A673 (cell line): Measurements from ENCODE around the gene ALKBH8. TPM values are rescaled to one million over a fixed set of nuclear protein-coding genes. Genes with fewer than 3 reads are reported as not detected.

Experiments used
- BruUV-seq: library from RNA; stranded (reverse); fragments of 400-500 nt; replicated peaks from 2 replicates; lab custom pipeline; 2021; lab: Mats Ljungman, UMichigan
- CTCF ChIA-PET: fragments of 300-600 bp; sonication (Branson Sonifier 250); formaldehyde crosslinking; loops from one replicate; lab custom pipeline; 2022; ENCODE audit warnings: antibody characterized with exemption; lab: Charles Lee
- POLR2A ChIA-PET: fragments of 300-600 bp; sonication (Branson Sonifier 250); formaldehyde crosslinking; loops from one replicate; lab custom pipeline; 2022; ENCODE audit warnings: antibody characterized with exemption; ENCODE audit not compliant: low non-redundant PET; lab: Charles Lee
- DNase-seq: peaks from one replicate; pipeline ENCODE4 v3.0.0-alpha.2; 2015; ENCODE audit warnings: low spot score
- H3K27ac ChIP-seq: fragments of 200-600 bp; sonication (generic); 2 replicates; pipeline ENCODE4 v1.5.1; 2016; ENCODE audit warnings: mixed run types, low read depth, mild to moderate bottlenecking, mixed read lengths, antibody characterized with exemption, low read length; ENCODE audit not compliant: poor library complexity, severe bottlenecking
- H3K27me3 ChIP-seq: fragments of 200-600 bp; sonication (generic); replicated peaks from 2 replicates; pipeline ENCODE4 v1.6.1; 2017; ENCODE audit warnings: mixed run types, low read depth, mild to moderate bottlenecking, mixed read lengths, antibody characterized with exemption, low read length; ENCODE audit not compliant: insufficient read depth, poor library complexity
- H3K36me3 ChIP-seq: fragments of 200-600 bp; sonication (generic); 2 replicates; pipeline ENCODE4 v1.6.1; 2016; ENCODE audit warnings: mixed run types, mild to moderate bottlenecking, mixed read lengths, antibody characterized with exemption, low read length; ENCODE audit not compliant: insufficient read depth, poor library complexity, severe bottlenecking
- H3K4me1 ChIP-seq: fragments of 200-600 bp; sonication (generic); 2 replicates; pipeline ENCODE4 v1.6.1; 2017; ENCODE audit warnings: mixed run types, mild to moderate bottlenecking, mixed read lengths, antibody characterized with exemption, low read length; ENCODE audit not compliant: insufficient read depth, poor library complexity, severe bottlenecking
- H3K4me3 ChIP-seq: fragments of 200-600 bp; sonication (generic); 2 replicates; pipeline ENCODE4 v1.5.1; 2016; ENCODE audit warnings: low read depth, mixed run types, mild to moderate bottlenecking, mixed read lengths, low read length; ENCODE audit not compliant: poor library complexity, severe bottlenecking
- H3K9me3 ChIP-seq: fragments of 200-600 bp; sonication (generic); 2 replicates; pipeline ENCODE4 v1.6.1; 2016; ENCODE audit warnings: mixed run types, low read depth, mild to moderate bottlenecking, mixed read lengths, antibody characterized with exemption, low read length; ENCODE audit not compliant: poor library complexity, severe bottlenecking
- EZH2 ChIP-seq: fragments of 200-600 bp; sonication (generic); IDR thresholded peaks from 2 replicates; pipeline ENCODE4 v1.6.1; 2017; ENCODE audit warnings: borderline replicate concordance, low read depth, mild to moderate bottlenecking, mixed read lengths, antibody characterized with exemption, low read length; ENCODE audit not compliant: poor library complexity, severe bottlenecking
- intact Hi-C: fragments of 100-400 bp; cut with micrococcal nuclease; formaldehyde crosslinking; loops from one replicate; pipeline ENCODE4 v1.10.0; 2022; ENCODE audit not compliant: unreplicated experiment
- total RNA-seq: library from RNA; stranded (reverse); gene quantifications from 2 replicates; pipeline ENCODE4 v1.2.3, GENCODE V29; 2021
- TF ChIP-seq, protein P1 (sequence below): fragments of 300-800, 200-600 bp; sonication (generic); conservative IDR thresholded peaks from 2 replicates; pipeline ENCODE4 v1.5.1; 2017; ENCODE audit warnings: low read depth, mild to moderate bottlenecking, antibody characterized with exemption, low read length, moderate library complexity, mixed read lengths

ALKBH8 gene
- total RNA-seq, 1 experiment from 2014 or later, result 17.0 TPM

DNA sequence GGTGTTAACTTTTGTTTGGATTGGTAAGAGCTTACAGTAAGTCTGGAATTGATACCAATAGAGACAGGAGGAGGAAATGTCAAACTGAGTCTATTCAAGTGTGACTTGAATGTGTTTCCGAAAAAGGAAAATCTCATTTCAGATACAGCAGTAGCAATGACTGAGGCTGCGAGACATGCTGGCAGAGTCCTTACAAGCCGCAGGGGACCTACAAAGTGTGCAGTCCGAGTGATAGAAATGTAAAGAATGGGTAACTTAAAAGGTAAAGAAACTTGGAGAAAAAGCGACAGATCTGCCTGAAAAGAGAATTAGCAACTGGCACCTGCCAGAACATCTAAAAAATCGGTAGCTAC lies 108.4 kb downstream of the ALKBH8 start:
- Histone ChIP-seq H3K27ac (peak overlapping the region; percentile 79), H3K36me3 (peaks cover 17% of the 10 kb centered on the region), H3K4me3 (peak overlapping the region; percentile 69), H3K27me3 (no peaks in the 10 kb centered on the region), H3K4me1 (peaks cover 6% of the 10 kb centered on the region), H3K9me3 (no peaks in the 10 kb centered on the region)
- ChIA-PET CTCF (interaction anchor here (0.6 kb wide), 1 partner anchor 413 kb away, joined by 3 read pairs; no protein-coding TSS in a partner anchor), POLR2A (no interaction called here)
- intact Hi-C loops, result no loop called here
- TF ChIP-seq EZH2, result no peak
- TF ChIP-seq, protein P1, sequence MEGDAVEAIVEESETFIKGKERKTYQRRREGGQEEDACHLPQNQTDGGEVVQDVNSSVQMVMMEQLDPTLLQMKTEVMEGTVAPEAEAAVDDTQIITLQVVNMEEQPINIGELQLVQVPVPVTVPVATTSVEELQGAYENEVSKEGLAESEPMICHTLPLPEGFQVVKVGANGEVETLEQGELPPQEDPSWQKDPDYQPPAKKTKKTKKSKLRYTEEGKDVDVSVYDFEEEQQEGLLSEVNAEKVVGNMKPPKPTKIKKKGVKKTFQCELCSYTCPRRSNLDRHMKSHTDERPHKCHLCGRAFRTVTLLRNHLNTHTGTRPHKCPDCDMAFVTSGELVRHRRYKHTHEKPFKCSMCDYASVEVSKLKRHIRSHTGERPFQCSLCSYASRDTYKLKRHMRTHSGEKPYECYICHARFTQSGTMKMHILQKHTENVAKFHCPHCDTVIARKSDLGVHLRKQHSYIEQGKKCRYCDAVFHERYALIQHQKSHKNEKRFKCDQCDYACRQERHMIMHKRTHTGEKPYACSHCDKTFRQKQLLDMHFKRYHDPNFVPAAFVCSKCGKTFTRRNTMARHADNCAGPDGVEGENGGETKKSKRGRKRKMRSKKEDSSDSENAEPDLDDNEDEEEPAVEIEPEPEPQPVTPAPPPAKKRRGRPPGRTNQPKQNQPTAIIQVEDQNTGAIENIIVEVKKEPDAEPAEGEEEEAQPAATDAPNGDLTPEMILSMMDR, result no peak
- no peak for DNase-seq
- TSS peak; percentile 78 for BruUV-seq

DNA sequence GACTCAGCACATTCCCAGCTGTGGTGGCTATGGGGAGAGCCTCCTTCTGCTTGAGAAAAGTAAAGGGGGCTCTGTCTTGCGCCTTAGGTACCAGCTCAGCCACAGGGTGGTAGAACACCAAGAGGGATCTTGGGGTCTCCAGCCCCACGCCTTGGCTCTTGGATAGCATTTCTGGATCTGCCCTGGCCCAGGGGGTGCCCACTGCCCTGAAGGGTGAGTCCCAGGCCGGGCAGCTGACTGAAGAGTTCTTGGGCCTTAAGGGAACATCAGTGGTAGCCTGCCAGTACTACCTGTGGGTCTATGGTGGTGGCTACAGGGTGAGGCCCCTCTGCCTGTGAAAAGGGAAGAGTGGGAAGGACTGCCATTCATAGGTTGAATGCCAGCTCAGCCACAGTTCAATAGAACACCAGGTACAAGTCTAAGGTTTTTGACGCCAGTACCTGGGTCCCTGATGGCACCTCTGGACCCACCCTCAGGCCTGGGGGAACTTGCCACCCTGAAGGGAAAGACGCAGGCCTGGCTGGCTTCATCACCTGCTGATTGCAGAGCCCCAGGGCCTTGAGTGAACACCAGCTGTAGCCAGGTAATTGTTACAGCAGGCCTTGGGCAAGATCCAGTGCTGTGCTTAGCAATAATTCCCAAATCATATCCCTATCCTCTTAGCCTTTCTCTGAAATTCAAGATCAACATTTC lies 111.8 kb downstream of the ALKBH8 start:
- TF ChIP-seq, protein P1, result no peak
- TF ChIP-seq EZH2, result no peak
- intact Hi-C loops, result no loop called here
- BruUV-seq, result no TSS peak
- Histone ChIP-seq H3K4me1 (peaks cover 6% of the 10 kb centered on the region), H3K9me3 (no peaks in the 10 kb centered on the region), H3K36me3 (peaks cover 24% of the 10 kb centered on the region), H3K27ac (no peak overlapping the region), H3K27me3 (no peaks in the 10 kb centered on the region), H3K4me3 (no peak overlapping the region)
- DNase-seq, result no peak
- ChIA-PET POLR2A (no interaction called here), CTCF (no interaction called here)

Other genes with a start within 250 kb of the ALKBH8 start
- gene CWF19L2, start 107.9 kb downstream of the ALKBH8 start, total RNA-seq, result 23.3 and 26.3 TPM in 2 replicates
- not detected in 2 replicates for gene ELMOD1, start 25.4 kb upstream of the ALKBH8 start, total RNA-seq
- 0.58 and 1.1 TPM in 2 replicates for gene SLN, start 146.3 kb upstream of the ALKBH8 start, total RNA-seq